ENCODE data around the gene AKR1C2.
"Not testable (repeated sequence)": the region's sequence is repeated elsewhere in the genome, so short reads cannot be mapped to it uniquely, and the experiment has no call there.

The AKR1C2 gene

DNA sequence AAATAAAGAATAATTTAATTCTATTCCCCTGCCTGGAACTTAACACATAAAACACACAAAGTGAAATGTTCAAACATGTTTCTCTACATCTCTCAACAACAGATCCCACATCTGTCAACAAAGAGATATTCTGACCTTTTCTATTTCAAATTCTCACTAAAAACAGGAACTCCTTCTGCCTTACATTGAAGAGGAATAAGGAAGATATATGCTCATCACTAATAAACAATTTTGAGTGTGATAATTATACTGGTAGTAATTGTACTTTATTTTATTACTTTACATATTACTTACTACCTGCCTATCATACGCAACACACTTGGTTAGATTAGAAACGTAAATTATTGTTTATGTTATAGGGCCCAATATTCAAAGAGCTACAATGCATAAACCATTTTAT lies 13.4 kb downstream of the AKR1C2 start:
- no peak for DNase-seq (ENCODE audit: low read depth in 2 of 2, low spot score in 1 of 2)

DNA sequence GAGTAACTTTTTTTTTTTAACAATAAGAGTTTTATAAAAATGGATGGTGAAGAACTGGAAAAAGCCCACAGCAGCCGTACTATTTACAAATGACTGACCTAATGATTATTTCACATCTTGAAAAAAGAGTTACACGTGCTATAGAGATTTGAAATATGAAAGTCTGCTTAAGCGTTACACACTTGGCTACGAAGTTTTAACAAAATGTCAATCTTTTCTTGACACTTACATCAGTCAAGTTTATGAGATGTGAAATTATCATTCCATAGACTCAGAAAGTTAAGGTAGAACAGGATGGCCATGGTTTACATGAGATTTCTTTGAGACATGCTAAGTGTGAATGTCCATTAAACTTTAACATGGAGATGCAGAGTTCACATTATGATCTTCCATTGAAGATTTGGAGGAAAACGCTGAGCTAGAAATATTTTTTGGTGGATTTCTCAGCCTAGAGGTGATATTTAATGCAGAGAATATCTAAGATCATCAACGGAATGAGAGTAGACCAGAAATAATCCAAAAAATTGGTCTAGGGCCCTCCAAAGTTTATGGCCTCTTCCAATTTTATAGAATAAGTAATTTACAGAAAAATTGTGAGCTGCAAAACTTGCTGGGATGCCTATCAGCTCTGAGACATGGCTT lies 15.5 kb downstream of the AKR1C2 start:
- DNase-seq (ENCODE audit: low read depth in 2 of 2, low spot score in 1 of 2): not testable (repeated sequence)

- no peak for DNase-seq (ENCODE audit: low read depth in 2 of 2, low spot score in 1 of 2)
Observed at GRCh38 chr10:4984971-4985594, 18.6 kb downstream of the AKR1C2 start.

DNA sequence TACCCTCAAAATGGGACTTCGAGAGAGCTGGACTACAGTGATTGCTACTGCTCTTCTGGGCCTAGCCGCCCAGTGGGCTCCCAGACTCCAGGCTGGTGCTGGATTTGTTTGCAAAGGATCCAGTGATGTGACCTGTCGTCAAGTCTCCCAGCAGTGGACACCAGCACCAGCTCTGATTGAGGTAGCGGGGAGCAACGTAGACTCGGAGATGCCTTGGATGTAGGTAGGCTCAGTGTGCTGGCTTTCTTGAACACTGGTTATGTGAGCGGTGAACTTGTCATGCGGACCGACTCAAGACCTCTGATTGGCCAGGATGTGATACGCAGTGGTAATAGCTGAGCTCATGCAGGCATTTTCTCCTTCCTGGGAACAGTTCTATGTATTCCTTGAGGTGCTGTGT lies 19.4 kb downstream of the AKR1C2 start:
- no peak for DNase-seq (ENCODE audit: low read depth in 2 of 2, low spot score in 1 of 2)

GRCh38 chr10:4983615-4984216 lies 19.9 kb downstream of the AKR1C2 start:
- DNase-seq (ENCODE audit: low read depth in 2 of 2, low spot score in 1 of 2): no peak

GRCh38 chr10:4982764-4983226 lies 20.9 kb downstream of the AKR1C2 start:
- no peak for DNase-seq (ENCODE audit: low read depth in 2 of 2, low spot score in 1 of 2)

DNA sequence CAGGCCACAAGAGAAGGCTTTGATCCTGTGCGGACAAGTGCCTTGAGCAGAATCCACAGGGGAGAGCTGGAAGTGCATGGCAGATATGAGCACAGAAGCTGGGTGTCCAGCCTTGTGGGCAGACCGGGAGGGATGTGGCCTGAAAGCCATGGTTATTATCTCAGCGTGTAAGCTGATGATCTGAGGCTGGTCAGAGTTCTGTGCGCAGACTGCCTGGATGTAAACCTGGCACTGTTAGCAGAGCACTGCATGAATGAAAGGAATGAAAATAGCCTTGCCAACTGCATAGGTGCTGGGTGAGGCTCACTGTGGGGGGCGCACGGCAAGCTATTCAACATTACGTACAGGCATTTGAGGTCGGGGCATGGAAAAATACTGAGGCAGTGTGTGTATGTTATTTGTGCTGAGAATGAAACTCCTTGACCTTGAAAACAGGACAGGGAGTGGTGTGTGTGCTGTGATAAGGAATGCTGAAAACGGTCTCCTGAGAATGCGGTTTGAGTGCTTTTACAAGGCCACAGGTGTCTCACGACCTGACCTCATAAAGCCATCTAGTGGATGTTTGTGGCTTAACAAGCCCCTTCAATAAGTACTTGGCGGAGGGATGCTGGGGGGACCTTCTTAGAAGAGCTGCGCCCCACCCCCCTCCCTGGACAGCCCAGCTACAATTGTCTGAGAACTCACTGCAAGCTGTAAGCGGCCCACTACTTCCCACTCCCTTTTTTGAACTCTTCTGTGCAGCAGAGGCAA lies 21.8 kb downstream of the AKR1C2 start:
- no peak for DNase-seq (ENCODE audit: low read depth in 2 of 2, low spot score in 1 of 2)

- no peak for DNase-seq (ENCODE audit: low read depth in 2 of 2, low spot score in 1 of 2)
Observed at GRCh38 chr10:4980793-4981192, 22.9 kb downstream of the AKR1C2 start.

- DNase-seq (ENCODE audit: low read depth in 2 of 2, low spot score in 1 of 2): no peak
Observed at GRCh38 chr10:4978870-4979269, 24.8 kb downstream of the AKR1C2 start.

- no peak for DNase-seq (ENCODE audit: low read depth in 2 of 2, low spot score in 1 of 2)
Observed at GRCh38 chr10:4977025-4977424, 26.6 kb downstream of the AKR1C2 start.

DNA sequence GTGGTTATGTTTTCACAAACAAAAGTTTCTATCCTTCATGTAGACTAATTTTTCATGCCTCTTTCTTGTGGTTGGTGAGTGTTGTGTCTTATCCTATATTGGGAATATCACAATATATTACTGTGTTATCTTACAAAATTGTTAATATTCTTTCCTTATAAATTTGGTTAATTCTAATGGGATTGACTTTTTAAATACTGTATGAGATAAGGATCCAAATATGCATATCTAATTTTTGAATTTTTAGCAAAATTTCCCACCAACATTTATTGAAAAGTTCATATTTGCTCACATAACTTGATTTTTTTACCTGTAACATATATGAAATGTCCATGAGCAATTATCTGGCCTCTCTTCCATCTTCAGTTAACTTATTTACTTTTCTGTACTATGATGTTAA lies 29.3 kb downstream of the AKR1C2 start:
- not testable (repeated sequence) for DNase-seq (ENCODE audit: low read depth in 2 of 2, low spot score in 1 of 2)

DNA sequence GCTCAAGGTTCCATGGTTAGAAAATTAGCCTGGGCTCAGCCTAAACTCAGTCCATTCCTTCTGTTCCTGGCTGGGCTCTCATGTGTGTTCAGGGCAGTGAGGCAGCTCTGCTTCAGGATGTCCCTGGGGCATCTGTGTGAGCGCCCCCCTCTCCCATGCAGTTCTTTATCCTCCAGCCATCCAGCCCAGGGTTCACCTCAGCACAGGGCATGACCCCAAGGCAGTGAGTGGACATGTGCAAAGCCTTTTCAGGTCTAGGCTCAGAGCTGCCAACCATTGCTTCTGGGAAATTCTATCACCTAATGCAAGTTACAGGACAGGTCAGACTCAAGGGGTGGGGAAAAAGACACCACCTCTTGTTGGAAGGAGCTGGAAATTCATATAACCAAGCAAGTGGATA lies 30.4 kb downstream of the AKR1C2 start:
- not testable (repeated sequence) for DNase-seq (ENCODE audit: low read depth in 2 of 2, low spot score in 1 of 2)

DNA sequence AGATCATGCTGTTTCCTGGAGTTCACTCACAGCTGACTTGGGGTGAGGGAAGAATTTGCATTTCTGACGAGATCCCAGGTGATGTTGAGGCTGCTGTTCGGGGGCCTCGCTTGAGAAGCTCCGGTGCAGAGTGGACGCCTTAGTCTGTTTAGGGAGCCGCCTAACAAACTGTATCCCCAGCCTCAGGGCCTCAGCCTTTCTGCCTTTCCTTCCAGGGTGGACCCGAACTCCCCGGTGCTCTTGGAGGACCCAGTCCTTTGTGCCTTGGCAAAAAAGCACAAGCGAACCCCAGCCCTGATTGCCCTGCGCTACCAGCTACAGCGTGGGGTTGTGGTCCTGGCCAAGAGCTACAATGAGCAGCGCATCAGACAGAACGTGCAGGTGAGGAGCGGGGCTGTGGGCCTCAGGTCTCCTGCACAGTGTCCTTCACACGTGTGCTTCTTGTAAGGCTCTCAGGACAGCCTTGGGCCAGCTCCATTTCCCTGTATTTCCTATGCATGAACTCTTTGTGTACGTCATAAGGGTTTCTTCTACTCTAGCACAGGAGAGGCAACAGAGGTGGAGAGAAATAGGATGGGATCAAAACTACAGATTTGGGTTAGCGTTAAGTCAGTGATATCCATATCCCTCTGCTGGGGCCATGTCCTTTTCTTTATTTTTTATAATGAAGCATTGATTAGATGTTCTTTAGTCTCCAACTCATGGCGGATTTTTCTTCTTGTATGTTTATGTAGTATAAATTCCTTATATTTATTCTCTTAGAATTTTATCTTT lies 31.1 kb downstream of the AKR1C2 start:
- not testable (repeated sequence) for DNase-seq (ENCODE audit: low read depth in 2 of 2, low spot score in 1 of 2)

DNA sequence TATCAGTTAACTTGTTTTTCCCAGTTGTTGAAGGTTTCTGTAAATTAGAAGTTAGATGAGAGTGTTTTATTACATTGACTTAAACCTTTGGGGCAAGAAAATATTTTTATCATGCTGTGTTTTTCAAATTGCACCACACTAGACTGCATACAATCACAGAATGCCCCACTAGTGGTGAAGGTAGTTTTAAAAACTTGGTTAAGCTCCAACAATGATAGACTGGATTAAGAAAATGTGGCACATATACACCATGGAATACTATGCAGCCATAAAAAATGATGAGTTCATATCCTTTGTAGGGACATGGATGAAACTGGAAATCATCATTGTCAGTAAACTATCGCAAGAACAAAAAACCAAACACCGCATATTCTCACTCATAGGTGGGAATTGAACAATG lies 33.3 kb downstream of the AKR1C2 start:
- not testable (repeated sequence) for DNase-seq (ENCODE audit: low read depth in 2 of 2, low spot score in 1 of 2)

DNA sequence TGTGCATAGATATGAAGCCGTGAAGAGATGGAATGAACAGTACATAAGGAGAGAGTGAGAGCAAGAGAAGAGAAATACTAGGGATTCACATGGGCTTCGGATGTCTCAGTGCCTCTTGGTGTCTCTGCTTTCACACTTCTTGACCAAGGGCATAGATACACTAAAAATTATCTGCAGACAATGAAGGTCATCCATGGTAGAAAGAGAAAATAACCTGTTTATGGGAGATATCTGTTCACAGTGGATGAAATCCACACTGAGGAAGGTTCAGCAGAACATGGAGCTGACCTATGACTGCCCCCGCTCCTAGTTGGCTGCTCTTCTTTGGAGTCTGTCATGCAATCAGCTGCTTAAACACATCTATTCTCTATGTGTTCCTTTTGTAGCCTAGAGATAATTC lies 34.4 kb downstream of the AKR1C2 start:
- not testable (repeated sequence) for DNase-seq (ENCODE audit: low read depth in 2 of 2, low spot score in 1 of 2)

GRCh38 chr10:4967189-4967588 lies 36.5 kb downstream of the AKR1C2 start:
- not testable (repeated sequence) for DNase-seq (ENCODE audit: low read depth in 2 of 2, low spot score in 1 of 2)

DNA sequence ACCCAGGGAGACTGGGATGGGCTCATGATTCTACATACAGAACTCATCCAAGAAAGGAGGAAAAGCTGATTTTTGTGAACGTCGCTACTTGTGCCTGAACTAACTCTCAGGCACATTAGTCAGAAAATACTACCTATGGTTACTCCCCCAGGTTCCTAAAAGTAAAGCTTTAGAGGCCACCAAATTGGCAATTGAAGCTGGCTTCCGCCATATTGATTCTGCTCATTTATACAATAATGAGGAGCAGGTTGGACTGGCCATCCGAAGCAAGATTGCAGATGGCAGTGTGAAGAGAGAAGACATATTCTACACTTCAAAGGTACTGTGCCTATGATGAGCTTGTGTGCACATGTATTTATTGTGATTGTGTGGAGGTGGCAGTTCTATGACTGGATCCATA lies 37.9 kb downstream of the AKR1C2 start:
- not testable (repeated sequence) for DNase-seq (ENCODE audit: low read depth in 2 of 2, low spot score in 1 of 2)

DNA sequence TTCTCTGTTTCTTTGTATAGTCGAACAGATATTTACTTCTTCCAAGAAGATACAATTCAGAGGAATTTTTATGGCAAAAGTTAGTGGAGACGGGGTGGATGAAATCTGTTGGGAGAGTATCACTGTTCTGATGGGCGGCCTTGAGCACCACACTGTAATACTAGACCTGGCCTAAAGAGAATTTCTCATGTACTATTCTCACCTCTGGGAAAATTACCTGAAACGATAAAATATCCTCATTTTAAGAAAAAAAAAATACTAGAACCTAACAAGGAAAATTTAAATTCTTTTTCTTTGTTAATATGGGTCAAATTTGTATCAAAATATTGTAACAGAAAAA lies 39.9 kb downstream of the AKR1C2 start:
- not testable (repeated sequence) for DNase-seq (ENCODE audit: low read depth in 2 of 2, low spot score in 1 of 2)

DNA sequence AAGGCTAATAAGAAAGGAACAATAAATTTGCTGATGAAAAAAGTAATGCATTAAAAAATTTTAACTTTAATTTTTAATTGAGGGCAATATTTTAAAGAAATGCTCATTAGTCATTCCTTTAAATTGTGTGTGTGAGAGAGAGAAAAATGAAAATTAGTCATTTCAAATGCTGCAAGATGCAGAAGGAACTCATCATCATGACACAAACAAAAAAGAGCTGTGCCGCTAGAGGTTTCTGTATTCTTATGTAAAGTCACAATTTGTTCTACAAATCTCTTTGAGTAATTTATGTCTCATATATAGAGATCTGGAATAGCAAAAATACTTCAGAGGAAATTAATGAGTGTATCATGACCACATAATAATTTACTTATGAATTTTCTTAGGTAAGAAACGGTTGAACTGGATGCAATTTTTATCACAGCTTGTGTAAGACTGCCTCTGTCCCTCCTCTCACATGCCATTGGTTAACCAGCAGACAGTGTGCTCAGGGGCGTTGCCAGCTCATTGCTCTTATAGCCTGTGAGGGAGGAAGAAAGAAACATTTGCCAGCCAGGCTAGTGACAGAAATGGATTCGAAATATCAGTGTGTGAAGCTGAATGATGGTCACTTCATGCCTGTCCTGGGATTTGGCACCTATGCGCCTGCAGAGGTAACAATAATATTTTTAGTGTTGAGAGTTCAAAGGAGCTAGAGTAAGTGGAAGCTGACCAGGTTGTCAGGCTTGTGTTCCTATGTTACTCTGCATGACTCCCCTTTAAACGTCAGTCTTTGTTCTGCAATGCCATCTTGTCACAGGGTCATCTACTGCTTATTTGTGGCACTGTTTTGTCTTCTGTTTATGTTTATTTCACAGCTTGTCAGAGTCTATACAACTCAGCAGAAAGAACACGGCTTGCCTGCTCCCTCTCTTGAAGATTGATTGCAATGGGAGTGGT lies 40.5 kb downstream of the AKR1C2 start, which contains the start of gene AKR1C1:
Gene AKR1C1, plus strand, starts transcription at position 540 of the 939 bp plus-strand sequence. Its CDS starts 30 bp downstream, at position 570.
- DNase-seq (ENCODE audit: low read depth in 2 of 2, low spot score in 1 of 2): not testable (repeated sequence)

- not testable (repeated sequence) for DNase-seq (ENCODE audit: low read depth in 2 of 2, low spot score in 1 of 2)
Observed at GRCh38 chr10:4962308-4962707, 41.3 kb downstream of the AKR1C2 start.
